GM18505 (cell line): ENCODE data around the gene SEPTIN2.
"Not testable (repeated sequence)": the region's sequence is repeated elsewhere in the genome, so short reads cannot be mapped to it uniquely, and the experiment has no call there.

Experiments
- ATAC-seq: cut with Tn5 transposase; IDR thresholded peaks from one replicate; pipeline ENCODE4 v1.9.1; 2021; ENCODE audit not compliant: unreplicated experiment
- POLR2A ChIP-seq: IDR thresholded peaks from 4 replicates; pipeline ENCODE4 v1.6.1; 2011; ENCODE audit warnings: borderline replicate concordance; ENCODE audit not compliant: insufficient read depth, insufficient read length; ENCODE audit errors: extremely low read depth

The SEPTIN2 gene

GRCh38 chr2:241315879-241316631 is at the start of gene SEPTIN2:
TSS of gene SEPTIN2 (plus strand) at chr2:241315925. CDS start at chr2:241324233, 8,308 bp downstream.
- TF ChIP-seq POLR2A, result peak; percentile 71
- peak; percentile 38 for ATAC-seq

- no peak for ATAC-seq
- TF ChIP-seq POLR2A, result no peak
Measured at GRCh38 chr2:241267249-241268067, 48.3 kb upstream of the SEPTIN2 start.

GRCh38 chr2:241268306-241268705 is 47.4 kb upstream of the SEPTIN2 start:
- ATAC-seq, result no peak
- no peak for TF ChIP-seq POLR2A

- no peak for TF ChIP-seq POLR2A
- ATAC-seq, result no peak
Measured at GRCh38 chr2:241268716-241269445, 46.8 kb upstream of the SEPTIN2 start.

- no peak for ATAC-seq
Measured at GRCh38 chr2:241269707-241270520, 45.8 kb upstream of the SEPTIN2 start.

GRCh38 chr2:241270531-241270930 is 45.2 kb upstream of the SEPTIN2 start:
- no peak for ATAC-seq
- no peak for TF ChIP-seq POLR2A

More at GRCh38 chr2:241269707-241270520, 45.8 kb upstream of the SEPTIN2 start:
- no peak for TF ChIP-seq POLR2A

- ATAC-seq, result peak; percentile 46
- TF ChIP-seq POLR2A, result peak; percentile 38
Measured at GRCh38 chr2:241271706-241272302, 43.9 kb upstream of the SEPTIN2 start.

- ATAC-seq, result peak; percentile 52
- peak; percentile 62 for TF ChIP-seq POLR2A
Measured at GRCh38 chr2:241272303-241273209, 43.2 kb upstream of the SEPTIN2 start.

- no peak for ATAC-seq
- no peak for TF ChIP-seq POLR2A
Measured at GRCh38 chr2:241273210-241274020, 42.3 kb upstream of the SEPTIN2 start.

GRCh38 chr2:241274127-241274526 is 41.6 kb upstream of the SEPTIN2 start:
- no peak for ATAC-seq
- TF ChIP-seq POLR2A, result no peak

- ATAC-seq, result no peak
- no peak for TF ChIP-seq POLR2A
Measured at GRCh38 chr2:241275504-241275903, 40.2 kb upstream of the SEPTIN2 start.

- no peak for TF ChIP-seq POLR2A
Measured at GRCh38 chr2:241275910-241276309, 39.8 kb upstream of the SEPTIN2 start.

GRCh38 chr2:241278306-241278705 is 37.4 kb upstream of the SEPTIN2 start:
- ATAC-seq, result not testable (repeated sequence)

More at GRCh38 chr2:241275910-241276309, 39.8 kb upstream of the SEPTIN2 start:
- ATAC-seq, result no peak
